NCI-H1930 (cell line): Measurements from ENCODE around the gene UBE2L5.

Source experiments
- DNase-seq, 2 experiments: peaks; one replicate each; lab custom pipeline; 2025; lab: John Stamatoyannopoulos, UW

UBE2L5 gene

GRCh38 chr13:30422054-30422839, at the start of gene UBE2L5:
UBE2L5 (plus strand) TSS chr13:30422493; CDS start chr13:30427991, 5,498 bp downstream.
- DNase-seq: peak; percentile 39 to 53

DNA sequence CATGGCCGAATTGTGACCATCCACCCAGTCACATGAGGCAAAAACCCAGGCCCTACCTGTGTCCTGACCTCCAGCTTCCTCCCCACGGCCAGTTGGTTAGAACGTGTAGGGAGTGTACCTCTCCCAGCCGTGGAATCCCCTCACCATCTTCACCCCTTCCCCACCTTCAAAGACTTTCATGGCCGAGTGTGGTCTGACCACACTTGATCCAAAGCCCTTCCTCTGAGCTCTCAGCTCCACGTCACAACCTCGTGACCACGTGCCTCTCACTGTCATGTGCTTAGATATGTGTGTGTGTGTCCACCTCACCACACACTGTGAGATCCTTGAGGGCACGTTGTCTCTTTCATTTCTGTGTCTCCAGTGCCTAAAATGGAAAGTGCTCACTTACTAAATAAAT, 48.6 kb upstream of the UBE2L5 start:
- no peak for DNase-seq

DNA sequence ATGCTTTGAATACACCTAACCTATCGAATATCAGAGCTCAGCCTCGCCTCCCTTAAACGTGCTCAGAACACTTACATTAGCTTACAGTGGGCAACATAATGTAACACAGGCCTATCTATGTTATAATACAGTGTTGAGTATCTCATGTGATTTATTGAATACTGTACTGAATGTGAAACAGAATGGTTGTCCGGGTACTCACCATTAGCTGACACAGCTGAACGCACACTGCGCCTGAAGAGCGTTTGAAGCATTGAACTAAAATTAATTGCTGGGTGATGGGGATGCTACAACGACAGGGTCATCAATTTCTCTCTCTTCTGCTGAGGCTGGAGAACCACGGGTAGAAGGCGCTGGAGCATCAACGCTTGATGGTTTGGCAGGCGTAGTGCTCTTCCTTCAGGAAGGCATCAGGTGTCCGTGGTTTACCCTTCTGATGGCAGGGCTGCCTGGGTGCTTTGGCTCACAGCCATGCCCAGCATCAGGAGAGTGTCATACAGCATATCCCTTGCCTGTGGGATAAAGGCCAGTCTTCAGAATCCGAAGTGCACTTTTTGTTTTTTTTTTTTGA, 46.9 kb upstream of the UBE2L5 start:
- no peak for DNase-seq

DNA sequence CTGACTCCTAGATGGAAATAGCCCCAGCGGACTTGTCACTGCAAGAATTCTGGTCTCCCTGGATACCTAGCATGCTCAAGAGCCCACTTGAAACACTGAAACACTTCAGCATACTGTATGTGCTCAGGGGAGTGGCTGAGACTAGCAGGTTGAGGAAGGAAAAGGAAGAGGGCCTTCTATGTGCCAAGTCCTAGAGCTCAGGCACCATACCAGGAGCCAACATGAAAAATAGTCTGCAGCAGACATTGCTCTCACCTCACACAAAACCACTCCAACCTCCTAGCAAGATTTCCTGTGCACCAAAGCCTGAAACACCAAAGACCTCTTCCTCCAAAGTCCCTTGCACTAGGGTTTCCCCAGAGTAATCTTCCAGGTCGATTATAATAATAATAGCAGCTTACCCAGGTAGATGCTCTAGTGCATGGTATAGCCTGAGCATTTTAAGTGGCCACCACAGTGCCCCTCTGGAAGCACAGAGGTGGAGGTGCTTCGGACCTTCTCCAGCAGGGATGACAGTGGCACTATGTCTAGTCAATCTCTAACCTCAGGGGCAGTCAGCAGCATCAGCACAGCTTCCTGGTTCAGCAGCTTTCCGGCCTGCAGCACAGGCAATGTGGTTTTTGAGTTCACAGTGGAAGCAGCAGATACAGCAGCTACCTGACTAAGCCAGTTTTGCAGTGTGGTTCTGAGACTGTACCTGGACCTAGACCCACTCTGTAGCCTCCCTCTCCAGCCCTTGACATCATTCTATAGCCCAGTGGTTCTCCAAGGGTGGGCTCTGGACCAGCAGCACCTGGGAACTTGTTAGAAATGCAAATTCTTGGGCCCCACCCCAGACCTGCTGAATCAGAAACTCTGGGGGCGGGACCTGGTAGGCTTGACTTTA, 45.6 kb upstream of the UBE2L5 start:
- DNase-seq: no peak

DNA sequence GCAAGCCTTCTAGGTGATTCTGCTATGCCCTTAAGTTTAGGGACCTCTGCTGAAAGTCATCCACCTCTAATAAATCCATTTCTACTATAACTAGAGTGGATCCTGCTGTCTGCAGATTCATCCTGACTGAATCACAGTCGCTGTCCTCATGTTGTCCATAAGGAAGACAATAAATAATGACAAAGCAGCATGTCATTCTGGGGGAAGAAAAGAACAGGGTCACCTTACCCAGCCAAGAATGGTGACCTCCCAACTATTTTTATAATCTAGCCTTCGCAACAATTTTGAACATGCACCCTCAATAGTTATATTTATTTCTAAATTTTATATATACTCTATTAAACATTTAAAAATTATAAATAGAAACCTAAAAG, 45.0 kb upstream of the UBE2L5 start:
- no peak for DNase-seq

DNA sequence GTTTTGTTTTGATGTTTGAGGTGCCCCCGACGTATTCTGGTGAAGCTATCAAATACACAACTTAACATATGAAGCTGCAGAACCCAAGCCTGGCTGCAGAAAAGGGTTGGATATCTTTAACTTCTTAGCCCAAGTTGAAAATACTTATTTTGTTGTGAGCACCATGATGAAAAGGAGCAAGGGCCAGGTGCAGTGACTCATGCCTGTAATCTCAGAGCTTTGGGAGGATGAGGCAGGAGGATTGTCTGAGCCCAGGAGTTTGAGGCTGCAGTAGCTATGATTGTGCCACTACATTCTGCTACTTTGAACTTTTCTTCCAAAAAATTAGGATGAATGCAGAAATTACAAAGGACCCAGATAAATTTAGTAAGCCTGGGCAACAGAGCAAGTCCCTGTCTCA, 44.1 kb upstream of the UBE2L5 start:
- DNase-seq: no peak

DNA sequence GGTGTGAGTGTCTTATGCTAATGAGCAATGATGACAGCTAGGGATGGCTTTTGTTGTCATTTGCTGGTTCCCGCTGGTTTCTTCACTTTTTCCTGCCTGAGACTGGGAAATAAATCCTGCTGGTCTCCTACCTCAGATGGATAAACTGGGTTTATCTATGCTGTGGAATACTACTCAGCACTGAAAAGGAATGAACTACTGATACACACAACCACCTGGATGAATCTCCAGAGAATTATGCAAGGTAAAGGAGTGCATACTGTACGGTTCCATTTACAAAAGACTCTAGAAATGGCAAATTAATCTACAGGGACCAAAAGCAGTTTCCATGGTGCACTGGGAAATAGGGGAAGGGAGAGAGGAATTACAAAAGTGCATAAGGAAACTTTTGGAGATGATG, 41.2 kb upstream of the UBE2L5 start:
- no peak for DNase-seq

DNA sequence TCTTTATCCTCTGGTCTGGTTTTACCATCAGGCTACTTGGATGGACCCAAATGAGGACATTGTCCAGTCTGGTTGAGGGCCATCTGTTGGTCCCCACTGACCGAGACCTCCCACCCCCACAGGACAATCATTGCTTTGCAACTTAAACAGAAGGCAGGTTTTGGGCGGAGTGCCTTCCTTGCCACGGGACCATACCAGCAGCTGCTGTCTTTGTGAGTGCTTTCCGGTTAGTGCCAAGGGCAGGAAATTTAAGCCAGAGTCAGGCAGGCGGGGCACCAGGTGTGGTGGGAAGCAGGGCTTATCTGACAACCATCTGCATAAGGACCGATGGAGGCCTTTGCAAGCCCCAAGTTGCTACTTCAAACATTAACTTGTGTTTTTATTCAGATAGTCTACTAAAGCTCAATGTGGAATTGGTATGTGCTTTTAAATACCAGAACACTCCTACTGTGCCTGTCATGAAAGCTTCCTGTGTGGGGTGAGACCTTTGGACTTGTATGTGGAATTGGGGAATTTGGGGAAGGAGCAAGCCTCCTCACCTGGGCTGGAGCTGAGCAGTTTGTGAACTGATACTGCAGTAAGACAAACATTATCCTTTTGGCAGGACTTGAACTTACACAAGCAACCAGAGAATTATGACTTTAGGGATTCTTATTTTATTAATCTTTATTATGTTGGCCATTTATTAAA, 39.3 kb upstream of the UBE2L5 start:
- DNase-seq: no peak

DNA sequence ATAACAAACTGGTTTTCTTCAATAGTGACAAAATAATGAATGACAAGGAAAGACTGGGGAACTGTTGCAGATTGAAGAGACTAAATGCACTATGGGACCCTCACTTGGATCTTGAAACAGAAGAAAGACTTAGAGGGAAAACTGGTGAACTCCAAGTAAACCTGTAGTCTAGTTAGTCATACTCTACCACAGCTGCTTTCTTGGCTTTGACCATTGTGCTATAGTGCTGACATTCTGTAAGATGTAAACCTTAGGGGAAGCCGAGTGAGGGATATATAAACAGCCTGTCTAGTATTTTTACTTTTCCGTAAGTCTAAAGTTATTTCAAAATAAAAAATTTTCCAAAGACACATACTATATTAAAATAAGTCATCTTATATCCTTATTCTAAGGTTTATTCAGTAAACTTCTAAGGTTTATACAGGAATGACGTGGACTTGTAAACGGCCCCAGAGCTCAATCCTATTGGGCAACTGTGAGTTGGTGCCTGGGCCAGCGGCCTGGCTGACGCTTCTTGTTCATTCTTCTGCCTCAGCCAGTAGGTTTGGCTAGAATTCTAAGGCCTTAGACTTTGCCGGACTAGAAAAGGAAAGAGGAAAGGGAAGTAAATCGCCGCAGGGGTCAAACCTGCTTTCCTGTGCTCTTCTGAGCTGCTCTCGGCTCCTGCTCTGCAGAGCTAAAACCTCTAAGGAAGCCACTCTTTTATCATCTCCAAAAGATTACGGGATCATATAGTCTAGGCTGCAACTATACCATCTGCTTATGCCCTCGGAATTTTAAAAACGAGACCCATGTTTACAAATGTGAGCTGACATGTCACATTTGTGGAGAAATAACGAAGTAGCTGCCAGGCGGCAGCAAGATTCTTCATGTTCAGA, 33.6 kb upstream of the UBE2L5 start:
- DNase-seq: no peak

- no peak for DNase-seq
Observed at GRCh38 chr13:30391956-30392680, 30.2 kb upstream of the UBE2L5 start.

DNA sequence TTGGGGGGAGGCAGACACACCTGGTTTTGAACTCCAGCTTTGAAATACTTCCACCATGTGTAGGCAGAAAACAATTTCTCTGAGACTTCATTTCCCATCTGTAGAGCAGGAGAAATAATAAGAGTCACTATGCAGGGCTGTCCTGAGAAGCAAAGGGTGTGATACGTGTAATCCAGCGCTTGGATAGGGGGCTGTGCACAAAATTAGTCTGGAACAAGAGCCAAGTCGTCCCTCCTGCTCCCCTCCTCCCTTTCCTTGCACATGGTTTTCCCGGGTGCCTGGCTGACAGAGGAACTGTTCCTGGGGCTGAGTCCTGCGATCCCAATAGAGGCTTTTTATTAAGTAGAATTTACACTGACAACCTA, 29.6 kb upstream of the UBE2L5 start:
- no peak for DNase-seq

DNA sequence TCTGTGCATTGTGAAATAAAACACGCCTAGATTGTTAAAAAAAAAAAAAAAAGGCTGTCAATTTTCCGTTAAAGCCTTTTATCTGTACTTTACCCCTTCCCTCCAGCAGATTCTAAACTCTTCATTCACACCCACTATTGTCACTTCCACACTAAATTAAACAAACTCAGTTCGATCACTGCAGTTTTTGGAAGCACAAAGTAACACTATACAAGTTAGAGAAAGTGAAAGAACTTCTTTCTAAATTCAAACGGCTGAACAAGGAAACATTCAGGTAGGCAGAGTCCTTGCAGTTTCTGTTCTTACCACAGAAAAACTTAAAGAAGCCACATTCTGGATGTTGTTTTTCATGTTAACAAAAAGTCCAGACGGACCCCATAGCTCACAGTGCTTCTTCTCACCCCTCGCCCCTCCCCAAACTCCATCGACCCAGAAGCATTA, 27.5 kb upstream of the UBE2L5 start:
- DNase-seq: no peak

GRCh38 chr13:30395192-30396158, 26.8 kb upstream of the UBE2L5 start:
- DNase-seq: peak; percentile 74

DNA sequence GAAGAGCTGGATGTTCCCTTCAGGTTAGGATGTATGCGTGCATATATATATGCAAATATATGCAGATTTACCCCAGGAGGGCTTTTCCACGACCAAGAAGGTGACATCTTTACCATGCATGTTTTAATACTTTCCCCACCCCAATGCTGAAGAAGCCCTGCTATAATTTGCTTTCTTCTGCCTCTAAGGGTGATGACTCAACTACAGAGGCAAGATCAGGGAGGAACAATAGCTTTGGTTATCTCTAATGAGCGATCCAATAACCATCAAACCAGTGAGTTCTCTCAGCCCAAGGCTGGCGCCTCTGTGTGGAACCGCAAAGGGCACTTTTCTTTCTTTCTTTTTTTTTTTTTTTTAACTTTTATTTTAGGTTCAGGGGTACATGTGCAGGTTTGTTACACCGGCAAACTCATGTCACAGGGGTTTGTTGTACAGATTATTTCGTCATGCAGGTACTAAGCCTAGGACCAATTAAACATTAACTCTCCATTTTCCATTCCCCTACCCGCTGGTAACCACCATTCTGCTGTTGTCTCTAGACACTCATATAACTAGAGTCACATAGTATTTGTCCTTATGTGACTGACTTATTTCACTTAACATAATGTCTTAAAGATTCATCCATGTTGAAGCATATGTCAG, 25.7 kb upstream of the UBE2L5 start:
- no peak for DNase-seq

DNA sequence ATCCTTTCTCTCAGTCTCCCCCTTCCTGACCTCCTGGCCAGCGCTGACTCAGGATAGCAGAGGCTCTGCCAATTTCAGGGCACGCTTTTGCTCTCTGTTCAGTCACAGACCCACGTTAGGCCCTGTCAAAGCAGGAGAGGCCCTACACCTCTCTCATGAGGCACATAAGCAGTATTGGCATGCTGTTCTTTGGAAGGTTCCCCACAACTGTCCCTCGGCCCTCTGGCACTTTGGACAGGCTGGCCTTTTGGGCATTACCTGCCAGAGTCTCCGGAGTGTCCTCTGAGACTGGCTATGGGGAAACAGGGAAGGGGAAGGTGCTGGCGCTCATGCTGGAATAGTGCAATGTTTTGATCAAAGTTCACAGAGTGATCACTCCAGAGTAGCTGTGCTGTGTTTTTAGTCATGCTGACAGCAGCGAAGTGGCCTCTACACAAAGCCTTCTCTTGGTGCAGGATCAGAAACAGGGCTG, 23.7 kb upstream of the UBE2L5 start:
- DNase-seq: no peak

GRCh38 chr13:30400376-30400775, 21.9 kb upstream of the UBE2L5 start:
- no peak for DNase-seq

GRCh38 chr13:30401347-30401746, 20.9 kb upstream of the UBE2L5 start:
- no peak for DNase-seq

DNA sequence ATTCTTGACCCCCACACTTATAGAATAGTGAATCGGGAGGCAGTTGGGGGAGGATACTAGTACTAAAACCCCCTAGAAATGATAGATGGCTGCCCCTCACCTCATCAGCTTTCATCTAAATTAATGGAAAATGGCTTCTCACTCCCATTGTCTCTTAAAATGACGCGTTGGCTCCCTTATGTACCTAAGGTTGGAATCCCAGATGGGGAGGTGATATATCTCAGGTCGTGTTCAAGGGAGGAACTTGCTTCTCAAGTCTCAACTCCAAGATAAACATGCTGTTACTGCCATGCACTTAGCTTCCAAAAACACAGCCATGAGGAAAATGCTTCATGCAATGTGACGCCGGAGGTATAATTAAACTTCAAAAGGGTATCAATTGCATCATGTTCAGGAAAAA, 18.8 kb upstream of the UBE2L5 start:
- no peak for DNase-seq

- DNase-seq: no peak
Observed at GRCh38 chr13:30404207-30404606, 18.1 kb upstream of the UBE2L5 start.
